ENCODE results near the gene PTPRA. TPM values are rescaled to one million over a fixed set of nuclear protein-coding genes. Genes with fewer than 3 reads are reported as not detected.

Gene PTPRA
- total and polyA plus RNA-seq, 10 of the 15 experiments (the other 5 are each of a cell fraction or from before 2014, with no cell fraction given), result 3.9 to 62.1 (median 34.6) TPM

DNA sequence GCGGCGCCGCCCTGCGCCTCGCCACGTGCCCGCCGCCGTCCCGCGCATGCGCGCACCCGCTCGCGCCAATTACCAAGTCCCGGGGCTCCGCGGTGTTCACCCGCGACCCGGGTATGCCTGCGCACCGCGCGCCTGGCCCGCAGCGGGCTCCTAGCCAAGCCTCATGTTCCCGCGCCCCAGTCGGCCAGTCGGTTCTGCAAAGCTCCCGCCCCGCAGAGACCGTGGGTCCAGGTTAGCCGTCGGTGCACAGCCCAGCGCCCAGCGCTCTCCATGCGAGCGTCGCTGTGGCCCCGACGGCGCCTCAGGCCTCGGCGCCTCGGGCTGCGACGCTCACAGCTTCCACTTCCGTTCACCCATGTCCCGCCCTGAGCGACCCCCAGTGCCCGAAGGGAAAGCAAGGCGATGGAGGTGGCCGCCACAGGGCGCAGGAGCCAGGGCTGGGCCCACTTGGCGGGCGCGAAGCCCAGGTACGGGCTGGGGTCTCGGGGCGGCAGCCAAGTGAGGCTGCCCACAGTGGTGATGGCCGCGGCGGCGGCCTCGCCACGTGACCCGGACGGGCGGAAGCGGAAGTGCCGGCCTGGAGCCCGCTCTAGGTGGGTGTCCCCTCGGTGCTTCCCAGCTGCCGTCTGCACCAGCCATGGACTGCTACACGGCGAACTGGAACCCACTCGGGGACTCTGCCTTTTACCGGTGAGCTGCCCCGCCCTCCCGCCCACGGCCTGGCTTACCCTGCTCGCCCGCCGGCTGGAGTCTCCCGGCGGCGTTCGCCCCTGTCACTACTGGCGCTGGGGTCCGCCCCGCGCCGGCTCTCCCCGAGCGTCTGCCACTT lies 32.9 kb upstream of the PTPRA start, which contains the start of the genes PCED1A and VPS16 (continued):
- TF ChIP-seq, protein P1, sequence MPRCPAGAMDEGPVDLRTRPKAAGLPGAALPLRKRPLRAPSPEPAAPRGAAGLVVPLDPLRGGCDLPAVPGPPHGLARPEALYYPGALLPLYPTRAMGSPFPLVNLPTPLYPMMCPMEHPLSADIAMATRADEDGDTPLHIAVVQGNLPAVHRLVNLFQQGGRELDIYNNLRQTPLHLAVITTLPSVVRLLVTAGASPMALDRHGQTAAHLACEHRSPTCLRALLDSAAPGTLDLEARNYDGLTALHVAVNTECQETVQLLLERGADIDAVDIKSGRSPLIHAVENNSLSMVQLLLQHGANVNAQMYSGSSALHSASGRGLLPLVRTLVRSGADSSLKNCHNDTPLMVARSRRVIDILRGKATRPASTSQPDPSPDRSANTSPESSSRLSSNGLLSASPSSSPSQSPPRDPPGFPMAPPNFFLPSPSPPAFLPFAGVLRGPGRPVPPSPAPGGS (IDR thresholded peaks at IDR 0.05; ENCODE audit: borderline replicate concordance, insufficient read depth, low read depth, low read length, poor library complexity, severe bottlenecking), result no peak
- TF ChIP-seq ASH2L (IDR thresholded peaks at IDR 0.05; ENCODE audit: borderline replicate concordance, low read depth) (no peak), CHD1 (IDR thresholded peaks at IDR 0.05; ENCODE audit: low read depth, low read length) (no peak), EP300 (IDR thresholded peaks at IDR 0.05; ENCODE audit: borderline replicate concordance in 1 of 2, control insufficient read depth in 1 of 2, low read depth in 2 of 2, low read length in 2 of 2) (no peak), WRNIP1 (IDR thresholded peaks at IDR 0.05; ENCODE audit: borderline replicate concordance, low read depth, low read length) (no peak), ZBED1 (IDR thresholded peaks at IDR 0.05; ENCODE audit: borderline replicate concordance) (no peak), SPI1 (IDR thresholded peaks at IDR 0.05; ENCODE audit: borderline replicate concordance, insufficient read depth, low read depth, low read length) (peak; percentile 51), BHLHE40 (IDR thresholded peaks at IDR 0.05; ENCODE audit: borderline replicate concordance in 1 of 2, low read depth in 2 of 2, low read length in 1 of 2) (peak; percentile 59 to 91; a peak in 3 of 4 replicates), PML (IDR thresholded peaks at IDR 0.05; ENCODE audit: low read length) (no peak; the same call in 1 of the 2 replicates), FOXK2 (IDR thresholded peaks at IDR 0.05) (no peak), ATF7 (IDR thresholded peaks at IDR 0.05; ENCODE audit: low read depth) (no peak), NBN (IDR thresholded peaks at IDR 0.05) (no peak), POLR2A (IDR thresholded peaks at IDR 0.05; ENCODE audit: low read depth, low read length) (peak; percentile 92)
- TF ChIP-seq, protein P2, sequence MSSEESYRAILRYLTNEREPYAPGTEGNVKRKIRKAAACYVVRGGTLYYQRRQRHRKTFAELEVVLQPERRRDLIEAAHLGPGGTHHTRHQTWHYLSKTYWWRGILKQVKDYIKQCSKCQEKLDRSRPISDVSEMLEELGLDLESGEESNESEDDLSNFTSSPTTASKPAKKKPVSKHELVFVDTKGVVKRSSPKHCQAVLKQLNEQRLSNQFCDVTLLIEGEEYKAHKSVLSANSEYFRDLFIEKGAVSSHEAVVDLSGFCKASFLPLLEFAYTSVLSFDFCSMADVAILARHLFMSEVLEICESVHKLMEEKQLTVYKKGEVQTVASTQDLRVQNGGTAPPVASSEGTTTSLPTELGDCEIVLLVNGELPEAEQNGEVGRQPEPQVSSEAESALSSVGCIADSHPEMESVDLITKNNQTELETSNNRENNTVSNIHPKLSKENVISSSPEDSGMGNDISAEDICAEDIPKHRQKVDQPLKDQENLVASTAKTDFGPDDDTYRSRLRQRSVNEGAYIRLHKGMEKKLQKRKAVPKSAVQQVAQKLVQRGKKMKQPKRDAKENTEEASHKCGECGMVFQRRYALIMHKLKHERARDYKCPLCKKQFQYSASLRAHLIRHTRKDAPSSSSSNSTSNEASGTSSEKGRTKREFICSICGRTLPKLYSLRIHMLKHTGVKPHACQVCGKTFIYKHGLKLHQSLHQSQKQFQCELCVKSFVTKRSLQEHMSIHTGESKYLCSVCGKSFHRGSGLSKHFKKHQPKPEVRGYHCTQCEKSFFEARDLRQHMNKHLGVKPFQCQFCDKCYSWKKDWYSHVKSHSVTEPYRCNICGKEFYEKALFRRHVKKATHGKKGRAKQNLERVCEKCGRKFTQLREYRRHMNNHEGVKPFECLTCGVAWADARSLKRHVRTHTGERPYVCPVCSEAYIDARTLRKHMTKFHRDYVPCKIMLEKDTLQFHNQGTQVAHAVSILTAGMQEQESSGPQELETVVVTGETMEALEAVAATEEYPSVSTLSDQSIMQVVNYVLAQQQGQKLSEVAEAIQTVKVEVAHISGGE (CRISPR knock-in tag; IDR thresholded peaks at IDR 0.05), result peak; percentile 83
- TF ChIP-seq, protein P3, sequence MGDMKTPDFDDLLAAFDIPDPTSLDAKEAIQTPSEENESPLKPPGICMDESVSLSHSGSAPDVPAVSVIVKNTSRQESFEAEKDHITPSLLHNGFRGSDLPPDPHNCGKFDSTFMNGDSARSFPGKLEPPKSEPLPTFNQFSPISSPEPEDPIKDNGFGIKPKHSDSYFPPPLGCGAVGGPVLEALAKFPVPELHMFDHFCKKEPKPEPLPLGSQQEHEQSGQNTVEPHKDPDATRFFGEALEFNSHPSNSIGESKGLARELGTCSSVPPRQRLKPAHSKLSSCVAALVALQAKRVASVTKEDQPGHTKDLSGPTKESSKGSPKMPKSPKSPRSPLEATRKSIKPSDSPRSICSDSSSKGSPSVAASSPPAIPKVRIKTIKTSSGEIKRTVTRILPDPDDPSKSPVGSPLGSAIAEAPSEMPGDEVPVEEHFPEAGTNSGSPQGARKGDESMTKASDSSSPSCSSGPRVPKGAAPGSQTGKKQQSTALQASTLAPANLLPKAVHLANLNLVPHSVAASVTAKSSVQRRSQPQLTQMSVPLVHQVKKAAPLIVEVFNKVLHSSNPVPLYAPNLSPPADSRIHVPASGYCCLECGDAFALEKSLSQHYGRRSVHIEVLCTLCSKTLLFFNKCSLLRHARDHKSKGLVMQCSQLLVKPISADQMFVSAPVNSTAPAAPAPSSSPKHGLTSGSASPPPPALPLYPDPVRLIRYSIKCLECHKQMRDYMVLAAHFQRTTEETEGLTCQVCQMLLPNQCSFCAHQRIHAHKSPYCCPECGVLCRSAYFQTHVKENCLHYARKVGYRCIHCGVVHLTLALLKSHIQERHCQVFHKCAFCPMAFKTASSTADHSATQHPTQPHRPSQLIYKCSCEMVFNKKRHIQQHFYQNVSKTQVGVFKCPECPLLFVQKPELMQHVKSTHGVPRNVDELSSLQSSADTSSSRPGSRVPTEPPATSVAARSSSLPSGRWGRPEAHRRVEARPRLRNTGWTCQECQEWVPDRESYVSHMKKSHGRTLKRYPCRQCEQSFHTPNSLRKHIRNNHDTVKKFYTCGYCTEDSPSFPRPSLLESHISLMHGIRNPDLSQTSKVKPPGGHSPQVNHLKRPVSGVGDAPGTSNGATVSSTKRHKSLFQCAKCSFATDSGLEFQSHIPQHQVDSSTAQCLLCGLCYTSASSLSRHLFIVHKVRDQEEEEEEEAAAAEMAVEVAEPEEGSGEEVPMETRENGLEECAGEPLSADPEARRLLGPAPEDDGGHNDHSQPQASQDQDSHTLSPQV (IDR thresholded peaks at IDR 0.05), result no peak
- TF ChIP-seq, protein P4, sequence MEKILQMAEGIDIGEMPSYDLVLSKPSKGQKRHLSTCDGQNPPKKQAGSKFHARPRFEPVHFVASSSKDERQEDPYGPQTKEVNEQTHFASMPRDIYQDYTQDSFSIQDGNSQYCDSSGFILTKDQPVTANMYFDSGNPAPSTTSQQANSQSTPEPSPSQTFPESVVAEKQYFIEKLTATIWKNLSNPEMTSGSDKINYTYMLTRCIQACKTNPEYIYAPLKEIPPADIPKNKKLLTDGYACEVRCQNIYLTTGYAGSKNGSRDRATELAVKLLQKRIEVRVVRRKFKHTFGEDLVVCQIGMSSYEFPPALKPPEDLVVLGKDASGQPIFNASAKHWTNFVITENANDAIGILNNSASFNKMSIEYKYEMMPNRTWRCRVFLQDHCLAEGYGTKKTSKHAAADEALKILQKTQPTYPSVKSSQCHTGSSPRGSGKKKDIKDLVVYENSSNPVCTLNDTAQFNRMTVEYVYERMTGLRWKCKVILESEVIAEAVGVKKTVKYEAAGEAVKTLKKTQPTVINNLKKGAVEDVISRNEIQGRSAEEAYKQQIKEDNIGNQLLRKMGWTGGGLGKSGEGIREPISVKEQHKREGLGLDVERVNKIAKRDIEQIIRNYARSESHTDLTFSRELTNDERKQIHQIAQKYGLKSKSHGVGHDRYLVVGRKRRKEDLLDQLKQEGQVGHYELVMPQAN (conservative IDR thresholded peaks at IDR 0.05), result peak; percentile 37; the same call in 1 of the 2 replicates
